ENCODE data around the gene CD164L2.
"Not testable (repeated sequence)": the region's sequence is repeated elsewhere in the genome, so short reads cannot be mapped to it uniquely, and the experiment has no call there.

CD164L2 gene

DNA sequence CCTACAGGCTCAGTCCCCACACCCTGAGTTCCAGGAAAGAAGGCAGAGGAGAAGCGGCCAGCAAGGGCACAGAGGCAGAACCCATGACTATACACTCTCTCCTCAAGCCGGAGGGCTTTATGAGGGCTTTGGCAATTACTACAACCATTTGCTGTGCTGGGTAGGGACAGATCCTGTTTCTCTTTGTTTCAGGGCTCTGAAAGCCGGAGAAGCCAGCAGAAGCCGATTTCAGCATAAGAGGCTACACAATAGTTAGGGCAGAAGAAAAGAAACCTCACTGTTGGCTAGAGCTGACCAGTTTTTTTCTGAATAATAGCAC is 23.2 kb upstream of the CD164L2 start:
- in situ Hi-C loops (cut with MboI; ENCODE audit: low pct_unique_long_range_greater_than_20kb, low sequenced_read_pairs), result no loop called here
- no peak for DNase-seq

DNA sequence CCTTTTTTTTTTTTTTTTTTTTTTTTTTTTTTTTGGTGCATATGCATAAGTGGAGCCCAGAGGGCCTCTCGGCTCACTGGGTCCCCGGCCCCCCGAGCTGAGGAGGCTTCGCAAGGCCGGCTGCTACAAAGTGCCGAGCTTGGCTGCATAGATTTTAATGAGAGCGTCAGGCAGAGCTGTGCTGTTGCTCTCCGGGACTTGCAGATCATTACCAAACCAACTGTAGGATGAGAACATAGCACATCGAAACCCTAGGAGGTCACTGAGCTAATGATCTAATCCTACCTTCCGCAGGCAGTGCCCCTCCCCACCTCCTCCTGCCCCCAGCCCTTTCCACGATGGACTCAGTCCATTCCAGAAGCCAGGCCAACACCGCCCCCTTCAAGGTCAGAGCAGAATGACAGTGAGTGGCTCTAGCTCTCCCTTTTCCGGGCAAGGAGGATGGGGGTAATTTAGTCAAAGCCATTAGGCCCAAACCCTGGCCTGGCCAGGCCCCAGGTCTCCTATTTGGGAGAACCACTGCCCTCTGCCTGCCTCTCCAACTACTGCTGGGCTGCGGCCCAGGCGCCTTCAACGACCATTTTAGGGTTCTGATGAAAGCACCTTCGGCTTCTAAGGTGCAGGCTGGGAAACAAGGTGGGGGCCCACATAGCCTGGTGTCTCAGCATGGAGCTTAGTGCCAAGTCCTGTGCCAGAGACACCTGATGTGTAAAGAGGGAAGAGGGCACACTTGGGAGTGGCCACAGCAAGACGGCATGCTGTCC is 22.6 kb upstream of the CD164L2 start:
- DNase-seq; in situ Hi-C loops (cut with MboI; ENCODE audit: low pct_unique_long_range_greater_than_20kb, low sequenced_read_pairs): not testable (repeated sequence)

DNA sequence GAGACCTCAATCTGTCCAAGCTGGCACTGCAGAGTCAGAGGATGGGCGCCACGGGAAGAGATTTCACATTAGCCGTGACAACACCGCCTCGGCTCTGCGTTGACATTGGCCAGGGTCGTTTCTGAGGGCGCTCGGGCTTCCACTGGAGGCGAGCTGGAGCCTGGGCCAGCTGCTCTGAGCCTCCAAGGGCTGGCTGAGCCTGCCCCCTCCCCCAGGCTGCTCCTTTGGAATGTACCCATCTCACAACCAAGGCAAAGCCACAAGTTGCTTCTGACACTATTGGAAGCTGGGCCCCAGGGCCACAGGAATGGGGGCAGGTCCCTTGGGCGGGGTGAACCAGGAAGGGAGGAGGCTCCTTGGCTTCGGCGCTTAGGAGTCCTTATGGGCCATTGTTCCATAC is 21.9 kb upstream of the CD164L2 start:
- in situ Hi-C loops (cut with MboI; ENCODE audit: low pct_unique_long_range_greater_than_20kb, low sequenced_read_pairs), result no loop called here

DNA sequence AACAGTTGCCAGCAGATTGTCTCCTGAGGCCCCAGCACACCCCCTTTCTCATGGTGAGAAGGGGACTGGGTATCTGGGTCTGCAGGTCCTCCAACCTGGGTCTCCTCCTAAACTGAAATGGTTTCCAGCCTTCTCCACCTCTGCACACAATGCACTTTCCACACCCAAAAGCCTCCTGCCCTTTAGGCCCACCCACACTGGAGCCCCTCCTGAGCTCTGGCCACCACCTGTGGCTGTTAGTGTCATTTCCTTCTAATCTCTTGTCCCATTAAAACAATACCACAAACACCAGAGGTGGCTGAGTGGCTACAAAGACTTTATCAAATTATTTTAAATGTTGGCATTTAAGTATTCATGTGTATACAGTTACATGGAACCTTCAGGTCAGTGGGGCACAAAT is 20.8 kb upstream of the CD164L2 start:
- in situ Hi-C loops (cut with MboI; ENCODE audit: low pct_unique_long_range_greater_than_20kb, low sequenced_read_pairs), result no loop called here
- no peak for DNase-seq

More for the DNA sequence above, 21.9 kb upstream of the CD164L2 start:
- no peak for DNase-seq

DNA sequence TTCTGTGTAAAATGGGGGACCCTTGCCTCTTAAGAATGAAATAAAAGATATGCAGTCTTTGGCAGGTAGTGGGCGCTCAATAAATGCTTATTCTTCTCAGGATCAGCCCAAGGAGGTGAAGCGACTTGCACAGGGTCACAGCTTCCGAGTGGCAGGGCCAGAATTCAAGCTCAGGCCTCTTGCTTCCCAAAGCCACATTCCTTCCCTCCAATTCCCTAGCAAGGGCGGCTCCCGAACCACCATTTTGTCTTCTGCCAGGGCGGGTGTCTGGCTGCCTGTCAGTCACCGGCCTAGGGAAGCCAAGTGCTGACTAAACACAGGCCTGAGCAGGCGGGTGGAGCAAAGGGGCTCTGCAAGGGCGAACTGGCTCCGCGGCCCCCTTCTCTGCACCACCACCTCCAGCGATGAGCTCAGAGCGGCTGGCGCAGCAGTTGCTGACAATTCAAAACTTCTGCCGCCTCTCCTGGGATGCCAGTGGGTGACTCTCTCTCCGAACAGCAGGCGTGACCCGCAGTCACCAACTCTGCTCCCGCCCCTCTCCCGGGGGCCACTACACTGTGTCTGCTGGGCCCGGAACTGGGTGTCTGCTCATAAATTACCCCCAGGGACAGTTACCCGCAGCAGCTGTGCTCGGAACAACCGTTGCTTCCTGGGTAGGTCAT is 20.1 kb upstream of the CD164L2 start:
- peak; percentile 28 for DNase-seq
- in situ Hi-C loops (cut with MboI; ENCODE audit: low pct_unique_long_range_greater_than_20kb, low sequenced_read_pairs), result no loop called here

DNA sequence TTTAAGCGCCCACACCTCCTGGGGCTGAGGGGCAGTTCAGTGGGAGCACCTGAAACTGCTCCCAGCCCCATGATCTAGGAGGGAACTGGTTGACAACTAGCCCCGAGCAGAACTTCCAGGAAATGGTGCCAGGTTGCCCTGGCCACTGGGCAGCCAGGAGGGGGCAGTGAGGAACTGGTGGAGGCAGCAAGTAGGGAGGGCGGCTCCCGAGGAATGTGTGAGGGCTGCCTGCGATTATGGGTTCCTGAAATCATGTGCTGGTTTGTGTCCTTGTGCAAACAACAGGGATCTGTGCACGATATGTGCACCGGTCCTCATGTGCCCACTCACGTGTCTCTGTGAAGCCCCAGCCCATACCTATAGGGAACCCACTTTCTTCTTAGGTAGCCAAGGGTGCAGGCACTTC is 19.2 kb upstream of the CD164L2 start:
- in situ Hi-C loops (cut with MboI; ENCODE audit: low pct_unique_long_range_greater_than_20kb, low sequenced_read_pairs), result no loop called here
- DNase-seq, result peak; percentile 65

DNA sequence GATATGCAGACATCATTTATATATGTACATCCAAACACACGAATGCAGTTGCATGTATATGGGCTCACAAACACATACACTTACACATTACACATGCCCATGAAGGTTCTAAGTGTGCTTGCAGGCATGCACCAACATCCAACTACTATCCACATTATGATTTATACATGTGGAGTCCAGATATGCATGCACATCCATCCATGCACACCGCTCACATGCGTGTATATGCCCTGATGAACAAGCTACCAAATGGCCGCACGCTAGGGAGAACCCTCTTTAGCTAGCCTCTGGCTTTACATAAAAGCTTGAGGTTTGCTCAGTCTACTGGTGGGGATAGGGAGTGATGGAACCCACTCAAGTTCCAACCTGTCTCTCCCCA is 17.8 kb upstream of the CD164L2 start:
- in situ Hi-C loops (cut with MboI; ENCODE audit: low pct_unique_long_range_greater_than_20kb, low sequenced_read_pairs), result no loop called here
- DNase-seq, result no peak

DNA sequence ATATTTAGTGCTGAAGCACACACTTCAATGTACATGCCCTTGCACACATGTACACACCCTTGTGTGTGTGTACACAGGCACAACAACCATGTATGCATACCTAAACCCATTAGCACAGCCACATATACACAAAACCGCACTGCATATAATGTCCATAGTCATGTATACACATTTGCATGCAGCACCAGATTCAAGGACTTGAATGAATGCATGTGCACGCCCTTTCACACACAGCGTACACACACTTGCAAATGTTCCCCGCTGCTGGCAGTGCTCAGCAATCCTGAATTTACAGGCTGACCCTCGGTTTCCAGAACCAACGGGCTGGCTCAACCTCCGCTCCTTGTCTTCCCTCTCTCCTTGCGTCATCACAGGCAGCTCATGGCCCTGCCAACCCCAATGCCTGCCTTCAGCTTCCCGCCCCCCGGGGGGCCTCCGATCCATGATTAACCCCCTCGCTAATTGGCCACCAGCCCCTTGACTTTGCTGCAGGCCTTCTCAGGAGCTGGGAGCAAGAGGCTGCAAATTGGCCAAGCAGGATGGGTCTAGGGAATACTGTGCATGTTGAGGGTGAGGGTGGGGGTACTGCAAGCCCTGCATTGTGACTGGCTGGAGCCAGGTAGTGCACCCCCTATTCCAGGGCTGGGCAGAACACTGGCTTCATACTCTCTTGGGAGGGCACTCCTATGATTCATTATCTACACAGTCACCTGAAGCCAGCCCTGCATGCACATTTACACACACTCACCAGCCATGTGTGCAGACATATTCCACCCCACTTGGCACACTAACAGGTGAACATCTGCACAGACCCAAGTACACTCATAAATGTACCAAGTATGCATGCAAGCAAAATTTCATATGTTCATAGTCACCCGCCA is 17.2 kb upstream of the CD164L2 start:
- no peak for DNase-seq
- in situ Hi-C loops (cut with MboI; ENCODE audit: low pct_unique_long_range_greater_than_20kb, low sequenced_read_pairs), result no loop called here

DNA sequence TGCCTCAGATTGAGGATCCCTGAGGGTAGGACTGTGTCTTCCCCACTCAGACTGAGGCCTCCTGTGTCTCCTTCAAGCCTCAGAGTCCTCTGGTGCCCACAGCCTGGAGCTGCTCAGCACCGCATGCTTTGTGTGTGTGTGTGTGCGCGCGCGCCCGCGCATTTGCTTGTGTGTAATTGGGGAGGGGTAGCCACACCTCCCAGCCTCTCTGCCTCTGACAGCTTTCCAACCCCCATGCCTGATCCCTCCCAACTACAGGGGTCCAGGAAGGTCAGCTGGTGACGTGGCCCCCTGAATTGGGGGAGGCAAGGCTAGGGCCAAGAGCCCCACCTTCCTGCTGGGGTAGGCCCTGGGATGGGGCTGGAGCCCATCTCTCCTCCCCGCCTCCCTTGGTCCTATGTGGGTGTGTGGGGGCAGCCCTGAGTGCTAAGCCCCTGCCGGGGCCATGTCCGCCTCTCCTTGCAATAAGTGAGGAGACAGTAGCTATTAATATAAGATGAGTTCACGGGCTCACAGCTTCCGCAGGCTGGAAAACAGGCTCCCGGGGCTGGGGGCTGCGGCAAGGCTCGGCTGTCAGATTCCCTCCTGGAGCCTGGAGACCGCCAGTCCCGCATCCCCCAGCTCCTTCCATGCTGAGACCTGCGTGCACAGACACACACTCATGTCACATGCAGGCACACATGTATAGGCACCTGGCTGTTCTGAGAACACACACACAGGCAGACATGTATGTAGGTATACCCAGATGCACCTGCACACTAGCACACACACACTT is 16.3 kb upstream of the CD164L2 start:
- no peak for DNase-seq
- in situ Hi-C loops (cut with MboI; ENCODE audit: low pct_unique_long_range_greater_than_20kb, low sequenced_read_pairs), result loop anchor here (25.0 kb wide), 1 partner anchor 287 kb away; no protein-coding TSS in a partner anchor

DNA sequence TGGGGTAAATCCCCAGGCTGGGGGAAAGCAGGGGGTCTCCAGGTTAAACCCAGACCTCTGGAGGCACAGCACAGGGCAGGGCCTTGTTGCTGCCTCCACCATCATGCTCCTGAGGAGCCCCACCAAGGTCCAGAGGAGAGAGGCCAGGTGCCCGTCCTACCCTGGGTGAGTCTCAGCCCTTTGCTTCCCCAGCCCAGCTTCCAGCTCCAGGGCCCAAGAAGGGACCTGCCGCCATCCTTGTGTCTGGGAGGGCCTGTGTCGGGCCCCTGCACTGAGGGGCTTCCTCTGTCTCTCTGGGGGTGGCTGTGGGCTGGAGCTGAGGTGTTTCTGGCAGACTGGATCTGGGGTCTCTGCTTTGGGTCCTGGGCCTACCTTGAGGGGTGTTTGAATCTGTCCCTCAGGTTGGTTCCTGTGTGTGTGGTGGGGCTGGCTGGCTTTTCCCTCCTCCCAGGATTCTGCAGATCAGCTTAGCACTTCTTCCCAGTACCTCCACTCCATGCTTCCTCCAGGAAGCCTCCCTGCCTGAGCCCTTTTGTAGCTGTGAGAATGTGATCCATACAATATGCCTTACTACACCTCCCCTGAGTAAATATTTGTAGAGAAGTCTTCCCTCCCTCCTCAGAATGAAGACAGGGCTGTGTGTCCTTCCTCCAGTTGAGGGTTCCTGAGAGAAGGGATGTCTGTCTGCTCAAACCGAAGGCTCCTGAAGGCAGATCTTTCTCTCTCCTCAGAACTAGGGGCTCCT is 15.4 kb upstream of the CD164L2 start:
- DNase-seq, result no peak
- in situ Hi-C loops (cut with MboI; ENCODE audit: low pct_unique_long_range_greater_than_20kb, low sequenced_read_pairs), result loop anchor here (25.0 kb wide), 1 partner anchor 286 kb away; no protein-coding TSS in a partner anchor

DNA sequence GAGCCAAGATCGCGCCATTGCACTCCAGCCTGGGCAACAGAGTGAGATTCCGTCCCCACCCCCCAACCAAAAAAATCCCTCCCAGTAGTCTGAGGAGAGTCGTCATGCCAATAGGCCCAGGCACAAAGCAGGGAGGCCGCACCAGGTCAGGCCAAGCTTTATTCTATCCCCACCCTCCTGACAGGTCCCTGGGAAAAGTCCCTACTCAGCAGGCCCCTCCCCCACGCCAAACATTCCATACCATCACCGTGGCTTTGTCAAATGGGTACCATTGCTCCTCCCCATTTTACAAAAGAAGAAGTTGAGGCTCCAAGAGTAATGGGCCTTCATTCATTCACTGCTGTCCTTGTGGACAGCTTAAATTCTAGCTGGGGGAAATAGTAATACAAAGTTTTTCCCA is 14.6 kb upstream of the CD164L2 start:
- in situ Hi-C loops (cut with MboI; ENCODE audit: low pct_unique_long_range_greater_than_20kb, low sequenced_read_pairs), result loop anchor here (25.0 kb wide), 1 partner anchor 285 kb away; no protein-coding TSS in a partner anchor
- no peak for DNase-seq

DNA sequence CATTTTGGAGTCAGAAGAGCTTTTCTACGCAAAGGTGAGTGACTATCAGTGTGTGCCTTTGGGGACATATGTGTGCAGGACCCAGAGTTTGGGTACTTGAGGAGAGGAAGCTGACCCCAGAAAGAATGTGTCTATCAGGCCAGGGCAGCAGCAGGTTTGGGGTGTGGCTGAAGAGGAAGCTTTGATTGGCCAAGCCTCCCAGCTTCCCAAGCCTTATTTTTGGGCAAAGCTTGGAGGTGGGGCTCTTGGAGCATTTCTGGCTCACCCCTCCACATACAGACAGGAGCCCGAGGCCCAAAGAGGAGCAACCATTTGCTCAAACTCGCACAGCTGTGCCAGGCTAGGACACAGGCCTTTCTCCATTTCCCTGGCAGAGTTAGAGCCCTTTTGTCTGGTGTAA is 14.0 kb upstream of the CD164L2 start:
- DNase-seq, result no peak
- in situ Hi-C loops (cut with MboI; ENCODE audit: low pct_unique_long_range_greater_than_20kb, low sequenced_read_pairs), result loop anchor here (25.0 kb wide), 1 partner anchor 285 kb away; no protein-coding TSS in a partner anchor

DNA sequence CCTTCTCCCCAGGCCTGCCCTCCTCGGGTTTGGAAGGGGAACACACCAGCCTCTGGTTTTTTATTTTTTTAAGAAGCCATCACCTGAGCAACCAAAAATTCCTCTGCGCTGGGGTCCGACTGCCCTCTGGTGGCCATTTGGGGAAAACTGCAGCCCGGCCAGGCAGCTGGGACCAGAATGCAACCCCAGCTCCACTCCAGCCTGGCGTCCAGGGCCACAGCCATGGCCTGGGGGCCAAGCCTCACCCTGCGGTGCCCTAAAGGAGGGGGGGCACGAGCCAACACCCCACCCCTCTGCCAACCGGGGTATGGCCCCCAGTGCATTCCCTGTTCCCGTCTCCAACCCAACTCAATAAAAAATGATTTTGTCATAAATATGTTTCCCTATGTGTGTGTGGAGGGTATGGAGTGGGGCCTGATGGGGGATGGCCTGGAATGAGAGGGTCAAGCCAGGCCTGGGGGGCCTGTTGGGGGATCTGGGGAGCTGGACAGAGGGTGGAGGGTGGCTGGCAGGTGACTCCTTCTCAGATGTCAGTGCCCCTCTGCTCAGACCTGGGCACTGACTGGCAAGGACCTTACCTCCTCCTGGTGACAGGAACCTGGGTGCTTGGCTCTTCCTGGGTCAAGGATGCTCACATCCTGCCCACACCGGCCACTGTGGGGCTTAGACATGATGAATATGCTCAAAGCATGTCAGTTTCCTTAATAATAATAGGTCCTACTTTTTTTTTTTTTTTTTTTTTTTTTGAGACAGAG is 12.5 kb upstream of the CD164L2 start:
- in situ Hi-C loops (cut with MboI; ENCODE audit: low pct_unique_long_range_greater_than_20kb, low sequenced_read_pairs), result loop anchor here (25.0 kb wide), 1 partner anchor 283 kb away; no protein-coding TSS in a partner anchor
- DNase-seq, result peak; percentile 91

DNA sequence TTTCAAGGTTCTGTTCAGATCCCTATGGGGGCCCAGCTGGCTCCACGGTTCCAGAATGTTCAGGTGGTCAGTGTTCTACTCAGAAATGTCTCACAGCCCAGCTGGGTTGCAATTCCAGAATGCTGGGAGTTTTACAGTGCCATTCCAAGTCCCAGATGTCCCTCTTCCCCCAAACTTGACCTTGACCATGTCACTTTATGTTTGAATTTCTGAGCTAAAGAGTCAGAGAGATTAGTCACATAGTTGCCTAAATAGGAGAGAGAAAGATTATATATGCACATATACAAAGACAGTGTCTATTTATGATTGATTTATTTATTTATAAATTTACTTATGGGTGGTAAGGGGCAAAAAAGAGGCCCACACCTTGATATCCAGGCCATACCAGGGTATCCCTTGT is 11.8 kb upstream of the CD164L2 start:
- DNase-seq, result no peak
- in situ Hi-C loops (cut with MboI; ENCODE audit: low pct_unique_long_range_greater_than_20kb, low sequenced_read_pairs), result loop anchor here (25.0 kb wide), 1 partner anchor 283 kb away; no protein-coding TSS in a partner anchor

DNA sequence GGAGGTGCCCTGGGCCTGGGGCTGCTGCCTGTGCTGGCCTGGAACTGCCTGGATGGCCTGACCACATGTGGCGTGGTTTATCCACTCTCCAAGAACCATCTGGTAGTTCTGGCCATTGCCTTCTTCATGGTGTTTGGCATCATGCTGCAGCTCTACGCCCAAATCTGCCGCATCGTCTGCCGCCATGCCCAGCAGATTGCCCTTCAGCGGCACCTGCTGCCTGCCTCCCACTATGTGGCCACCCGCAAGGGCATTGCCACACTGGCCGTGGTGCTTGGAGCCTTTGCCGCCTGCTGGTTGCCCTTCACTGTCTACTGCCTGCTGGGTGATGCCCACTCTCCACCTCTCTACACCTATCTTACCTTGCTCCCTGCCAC is 11.1 kb upstream of the CD164L2 start:
- DNase-seq, result no peak
- in situ Hi-C loops (cut with MboI; ENCODE audit: low pct_unique_long_range_greater_than_20kb, low sequenced_read_pairs), result loop anchor here (25.0 kb wide), 1 partner anchor 282 kb away; no protein-coding TSS in a partner anchor

DNA sequence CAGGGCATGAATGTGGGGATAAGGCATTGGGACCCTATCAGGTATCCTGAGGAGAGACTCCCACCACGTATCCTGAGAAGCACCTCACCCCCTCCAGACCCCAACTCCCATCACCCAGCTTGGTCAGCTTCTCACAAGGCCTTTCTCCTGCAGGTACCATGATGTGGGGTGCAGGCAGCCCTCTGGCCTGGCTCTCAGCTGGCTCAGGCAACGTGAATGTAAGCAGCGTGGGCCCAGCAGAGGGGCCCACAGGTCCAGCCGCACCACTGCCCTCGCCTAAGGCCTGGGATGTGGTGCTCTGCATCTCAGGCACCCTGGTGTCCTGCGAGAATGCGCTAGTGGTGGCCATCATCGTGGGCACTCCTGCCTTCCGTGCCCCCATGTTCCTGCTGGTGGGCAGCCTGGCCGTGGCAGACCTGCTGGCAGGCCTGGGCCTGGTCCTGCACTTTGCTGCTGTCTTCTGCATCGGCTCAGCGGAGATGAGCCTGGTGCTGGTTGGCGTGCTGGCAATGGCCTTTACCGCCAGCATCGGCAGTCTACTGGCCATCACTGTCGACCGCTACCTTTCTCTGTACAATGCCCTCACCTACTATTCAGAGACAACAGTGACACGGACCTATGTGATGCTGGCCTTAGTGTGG is 10.6 kb upstream of the CD164L2 start:
- DNase-seq, result no peak
- in situ Hi-C loops (cut with MboI; ENCODE audit: low pct_unique_long_range_greater_than_20kb, low sequenced_read_pairs), result loop anchor here (25.0 kb wide), 1 partner anchor 281 kb away; no protein-coding TSS in a partner anchor

Measured in KBM-7 (cell line).